ENCODE measurements around the gene RAB33A.
"Not testable (repeated sequence)": the region's sequence is repeated elsewhere in the genome, so short reads cannot be mapped to it uniquely, and the experiment has no call there.

Gene RAB33A

GRCh38 chrX:130172127-130172845, 524 bp downstream of the RAB33A start:
- no peak for DNase-seq (ENCODE audit: low read depth)

- no peak for DNase-seq (ENCODE audit: low read depth)
Observed at GRCh38 chrX:130173190-130173895, 1.6 kb downstream of the RAB33A start.

GRCh38 chrX:130174045-130174704, 2.4 kb downstream of the RAB33A start:
- no peak for DNase-seq (ENCODE audit: low read depth)

- DNase-seq (ENCODE audit: low read depth), result no peak
Observed at GRCh38 chrX:130174937-130175336, 3.2 kb downstream of the RAB33A start.

GRCh38 chrX:130176354-130176776, 4.6 kb downstream of the RAB33A start:
- no peak for DNase-seq (ENCODE audit: low read depth)

GRCh38 chrX:130176942-130177341, 5.2 kb downstream of the RAB33A start:
- DNase-seq (ENCODE audit: low read depth), result no peak

GRCh38 chrX:130179170-130179569, 7.4 kb downstream of the RAB33A start:
- no peak for DNase-seq (ENCODE audit: low read depth)

- no peak for DNase-seq (ENCODE audit: low read depth)
Observed at GRCh38 chrX:130179579-130180215, 7.9 kb downstream of the RAB33A start.

GRCh38 chrX:130184168-130184567, 12.4 kb downstream of the RAB33A start:
- no peak for DNase-seq (ENCODE audit: low read depth)

GRCh38 chrX:130184857-130185256, 13.1 kb downstream of the RAB33A start:
- DNase-seq (ENCODE audit: low read depth), result no peak

- DNase-seq (ENCODE audit: low read depth), result no peak
Observed at GRCh38 chrX:130186651-130187050, 14.9 kb downstream of the RAB33A start.

GRCh38 chrX:130190801-130191200, 19.0 kb downstream of the RAB33A start:
- no peak for DNase-seq (ENCODE audit: low read depth)

- DNase-seq (ENCODE audit: low read depth), result no peak
Observed at GRCh38 chrX:130196466-130196865, 24.7 kb downstream of the RAB33A start.

- no peak for DNase-seq (ENCODE audit: low read depth)
Observed at GRCh38 chrX:130197464-130197863, 25.7 kb downstream of the RAB33A start.

- DNase-seq (ENCODE audit: low read depth), result no peak
Observed at GRCh38 chrX:130204647-130205046, 32.9 kb downstream of the RAB33A start.

GRCh38 chrX:130211415-130212186, 39.8 kb downstream of the RAB33A start:
- no peak for DNase-seq (ENCODE audit: low read depth)

GRCh38 chrX:130212371-130212770, 40.6 kb downstream of the RAB33A start:
- DNase-seq (ENCODE audit: low read depth), result no peak

- DNase-seq (ENCODE audit: low read depth), result no peak
Observed at GRCh38 chrX:130213376-130213775, 41.6 kb downstream of the RAB33A start.

- DNase-seq (ENCODE audit: low read depth), result no peak
Observed at GRCh38 chrX:130216320-130216719, 44.6 kb downstream of the RAB33A start.

- DNase-seq (ENCODE audit: low read depth), result no peak
Observed at GRCh38 chrX:130224810-130225209, 53.0 kb downstream of the RAB33A start.

GRCh38 chrX:130228871-130229270, 57.1 kb downstream of the RAB33A start:
- no peak for DNase-seq (ENCODE audit: low read depth)

- not testable (repeated sequence) for DNase-seq (ENCODE audit: low read depth)
Observed at GRCh38 chrX:130231184-130231583, 59.4 kb downstream of the RAB33A start.
